HT1080 (cell line): ENCODE data around the gene DESI1. TPM values are rescaled to one million over a fixed set of nuclear protein-coding genes. Genes with fewer than 3 reads are reported as not detected.
A peak's percentile ranks its signal among the peaks of the same experiment; 100 is the strongest.
"Not testable (repeated sequence)": the region's sequence is repeated elsewhere in the genome, so short reads cannot be mapped to it uniquely, and the experiment has no call there.

Source experiments
- DNase-seq: peaks from one replicate; pipeline ENCODE4 v3.0.0-alpha.2; 2015; ENCODE audit warnings: low read depth
- polyA plus RNA-seq, 2 experiments: library from polyadenylated mRNA; depleted of rRNA; stranded (reverse); fragments of >200 nt; gene quantifications; 2 replicates each; pipeline ENCODE4 v1.2.3, GENCODE V29; 2015
- total RNA-seq: library from RNA; depleted of rRNA; stranded (reverse); fragments of >200 nt; shearing (Covaris generic); gene quantifications from 2 replicates; pipeline ENCODE4 v1.2.3, GENCODE V29; 2014; rRNA removed

Gene DESI1
- total RNA-seq = 71.2 and 102 TPM in 2 replicates
- 30.9 and 32.6 TPM in 2 replicates for polyA plus RNA-seq (2015; cell fraction: cytosol; rRNA removed)
- 37.8 and 38.0 TPM in 2 replicates for polyA plus RNA-seq (2015; cell fraction: nucleus; rRNA removed)

- DNase-seq = peak; percentile 21
These were observed at the start of gene DESI1 for GRCh38 chr22:41620589-41621098. DESI1 (minus strand) TSS chr22:41621043; CDS start chr22:41620839, 204 bp downstream.

GRCh38 chr22:41668971-41669911 is 48.4 kb upstream of the DESI1 start:
- peak; percentile 62 for DNase-seq

- no peak for DNase-seq
These were observed 44.1 kb upstream of the DESI1 start for GRCh38 chr22:41664951-41665350.

- no peak for DNase-seq
These were observed 43.6 kb upstream of the DESI1 start for GRCh38 chr22:41664490-41664889.

- not testable (repeated sequence) for DNase-seq
These were observed 42.8 kb upstream of the DESI1 start for GRCh38 chr22:41663594-41663993.

GRCh38 chr22:41661713-41662112 is 40.9 kb upstream of the DESI1 start:
- no peak for DNase-seq

GRCh38 chr22:41661088-41661487 is 40.2 kb upstream of the DESI1 start:
- no peak for DNase-seq

GRCh38 chr22:41660416-41660815 is 39.6 kb upstream of the DESI1 start:
- no peak for DNase-seq

- DNase-seq = no peak
These were observed 39.1 kb upstream of the DESI1 start for GRCh38 chr22:41659941-41660340.

GRCh38 chr22:41658869-41659268 is 38.0 kb upstream of the DESI1 start:
- no peak for DNase-seq

- no peak for DNase-seq
These were observed 36.9 kb upstream of the DESI1 start for GRCh38 chr22:41657709-41658108.

- no peak for DNase-seq
These were observed 35.7 kb upstream of the DESI1 start for GRCh38 chr22:41656556-41656955.

- no peak for DNase-seq
These were observed 33.5 kb upstream of the DESI1 start for GRCh38 chr22:41654322-41654721.

- no peak for DNase-seq
These were observed 30.0 kb upstream of the DESI1 start for GRCh38 chr22:41650821-41651220.

GRCh38 chr22:41650229-41650628 is 29.4 kb upstream of the DESI1 start:
- no peak for DNase-seq

- no peak for DNase-seq
These were observed 27.6 kb upstream of the DESI1 start for GRCh38 chr22:41648432-41648831.

- no peak for DNase-seq
These were observed 26.9 kb upstream of the DESI1 start for GRCh38 chr22:41647771-41648170.

GRCh38 chr22:41642331-41643110 is 21.7 kb upstream of the DESI1 start:
- no peak for DNase-seq

- no peak for DNase-seq
These were observed 21.0 kb upstream of the DESI1 start for GRCh38 chr22:41641854-41642253.

GRCh38 chr22:41638748-41639147 is 17.9 kb upstream of the DESI1 start:
- DNase-seq = no peak

GRCh38 chr22:41638124-41638523 is 17.3 kb upstream of the DESI1 start:
- DNase-seq = no peak

GRCh38 chr22:41637623-41638022 is 16.8 kb upstream of the DESI1 start:
- not testable (repeated sequence) for DNase-seq
